ENCODE data around the gene TCF7L1.
"Not testable (repeated sequence)": the region's sequence is repeated elsewhere in the genome, so short reads cannot be mapped to it uniquely, and the experiment has no call there.

Gene TCF7L1

GRCh38 chr2:85309699-85310321 lies 176.6 kb downstream of the TCF7L1 start:
- in situ Hi-C loops (cut with MboI; ENCODE audit: low sequenced_read_pairs) = loop anchor here (10.0 kb wide), 1 partner anchor 385 kb away; no protein-coding TSS in a partner anchor

GRCh38 chr2:85310330-85310729 lies 177.1 kb downstream of the TCF7L1 start:
- in situ Hi-C loops (cut with MboI; ENCODE audit: low sequenced_read_pairs) = no loop called here

GRCh38 chr2:85312404-85312803 lies 179.2 kb downstream of the TCF7L1 start:
- in situ Hi-C loops (cut with MboI; ENCODE audit: low sequenced_read_pairs) = no loop called here

- in situ Hi-C loops (cut with MboI; ENCODE audit: low sequenced_read_pairs) = no loop called here
These were observed 181.7 kb downstream of the TCF7L1 start for GRCh38 chr2:85314884-85315242.

GRCh38 chr2:85315921-85316320 lies 182.7 kb downstream of the TCF7L1 start:
- in situ Hi-C loops (cut with MboI; ENCODE audit: low sequenced_read_pairs) = not testable (repeated sequence)

GRCh38 chr2:85318222-85319074 lies 185.3 kb downstream of the TCF7L1 start:
- in situ Hi-C loops (cut with MboI; ENCODE audit: low sequenced_read_pairs) = no loop called here

GRCh38 chr2:85319796-85320195 lies 186.6 kb downstream of the TCF7L1 start:
- in situ Hi-C loops (cut with MboI; ENCODE audit: low sequenced_read_pairs) = no loop called here

- in situ Hi-C loops (cut with MboI; ENCODE audit: low sequenced_read_pairs) = no loop called here
These were observed 190.3 kb downstream of the TCF7L1 start for GRCh38 chr2:85323351-85323987.

- in situ Hi-C loops (cut with MboI; ENCODE audit: low sequenced_read_pairs) = not testable (repeated sequence)
These were observed 190.8 kb downstream of the TCF7L1 start for GRCh38 chr2:85323988-85324367.

- in situ Hi-C loops (cut with MboI; ENCODE audit: low sequenced_read_pairs) = no loop called here
These were observed 191.7 kb downstream of the TCF7L1 start for GRCh38 chr2:85324639-85325465.

- in situ Hi-C loops (cut with MboI; ENCODE audit: low sequenced_read_pairs) = no loop called here
These were observed 192.2 kb downstream of the TCF7L1 start for GRCh38 chr2:85325466-85325811.

- in situ Hi-C loops (cut with MboI; ENCODE audit: low sequenced_read_pairs) = no loop called here
These were observed 193.4 kb downstream of the TCF7L1 start for GRCh38 chr2:85326406-85327159.

- in situ Hi-C loops (cut with MboI; ENCODE audit: low sequenced_read_pairs) = no loop called here
These were observed 194.1 kb downstream of the TCF7L1 start for GRCh38 chr2:85327160-85327821.

- in situ Hi-C loops (cut with MboI; ENCODE audit: low sequenced_read_pairs) = no loop called here
These were observed 194.8 kb downstream of the TCF7L1 start, which contains the start of gene TGOLN2 for GRCh38 chr2:85327822-85328617. Gene TGOLN2 (minus strand): TSS chr2:85327989. CDS start chr2:85327962, 27 bp downstream.

GRCh38 chr2:85329181-85329651 lies 196.0 kb downstream of the TCF7L1 start:
- in situ Hi-C loops (cut with MboI; ENCODE audit: low sequenced_read_pairs) = no loop called here

- in situ Hi-C loops (cut with MboI; ENCODE audit: low sequenced_read_pairs) = not testable (repeated sequence)
These were observed 196.5 kb downstream of the TCF7L1 start for GRCh38 chr2:85329701-85330100.

- in situ Hi-C loops (cut with MboI; ENCODE audit: low sequenced_read_pairs) = no loop called here
These were observed 197.8 kb downstream of the TCF7L1 start for GRCh38 chr2:85330839-85331636.

- in situ Hi-C loops (cut with MboI; ENCODE audit: low sequenced_read_pairs) = not testable (repeated sequence)
These were observed 200.7 kb downstream of the TCF7L1 start for GRCh38 chr2:85333877-85334276.
